Esophagus (tissue), 2 donors: ENCODE measurements around the gene FBXL13. TPM values are rescaled to one million over a fixed set of nuclear protein-coding genes. Genes with fewer than 3 reads are reported as not detected.
"Not testable (repeated sequence)": the region's sequence is repeated elsewhere in the genome, so short reads cannot be mapped to it uniquely, and the experiment has no call there.

ENCODE experiments used
- H3K27ac ChIP-seq, 2 donors: one replicate each; pipeline ENCODE4 v1.5.1; 2013; ENCODE audit warnings: low read depth in 2 of 2, mild to moderate bottlenecking in 2 of 2, inconsistent platforms in 1 of 2, low read length in 1 of 2, moderate library complexity in 1 of 2
- H3K27me3 ChIP-seq, 2 donors: one replicate each; pipeline ENCODE4 v1.6.1; 2013; ENCODE audit warnings: low read length in 2 of 2, control low read depth in 1 of 2, mild to moderate bottlenecking in 1 of 2; ENCODE audit not compliant: insufficient read depth in 2 of 2, control insufficient read depth in 1 of 2
- H3K36me3 ChIP-seq, 2 donors: one replicate each; pipeline ENCODE4 v1.6.1; 2013; ENCODE audit warnings: low read length in 1 of 2; ENCODE audit not compliant: control insufficient read depth in 2 of 2, insufficient read depth in 2 of 2
- H3K4me1 ChIP-seq, 2 donors: one replicate each; pipeline ENCODE4 v1.6.1; 2013; ENCODE audit warnings: low read length in 1 of 2; ENCODE audit not compliant: control insufficient read depth in 2 of 2, insufficient read depth in 2 of 2
- H3K4me3 ChIP-seq, 2 donors: one replicate each; pipeline ENCODE4 v1.5.1; 2013; ENCODE audit warnings: low read length in 2 of 2, mild to moderate bottlenecking in 2 of 2, low read depth in 1 of 2, moderate library complexity in 1 of 2
- H3K9me3 ChIP-seq, 2 donors: one replicate each; pipeline ENCODE4 v1.6.1; 2013; ENCODE audit warnings: mild to moderate bottlenecking in 2 of 2, low read depth in 1 of 2, low read length in 1 of 2, moderate library complexity in 1 of 2; ENCODE audit not compliant: control insufficient read depth in 2 of 2, insufficient read depth in 1 of 2
- WGBS, 2 donors: extraction: QIAGEN DNeasy Blood & Tissue Kit; methylation state at CpG; one replicate each; pipeline ENCODE4 v1.1.7; 2013; 5-methylcytosine and 5-hydroxymethylcytosine counted together
- polyA plus RNA-seq, 2 donors: library from polyadenylated mRNA; stranded (reverse); fragments of 200-250 nt; gene quantifications; one replicate each; pipeline ENCODE4 v1.2.3, GENCODE V29; 2013
- donor health status: healthy with polysubstance abuse.
- donor health status: Bipolar disorder and iron deficiency.

FBXL13 gene
- polyA plus RNA-seq, 2 donors = 0.08 TPM; not detected in 1

- no peaks in the 10 kb centered on the region for H3K36me3 ChIP-seq
- H3K27me3 ChIP-seq = no peaks in the 10 kb centered on the region
- 58 to 68% methylated on average over 2 of the region's 2 CpGs for WGBS, 2 donors
- H3K27ac ChIP-seq = no peak overlapping the region
- H3K4me1 ChIP-seq = no peaks in the 10 kb centered on the region
- no peaks in the 10 kb centered on the region for H3K9me3 ChIP-seq
- H3K4me3 ChIP-seq = no peak overlapping the region
These were observed 108.1 kb downstream of the FBXL13 start for GRCh38 chr7:102966465-102966864.

DNA sequence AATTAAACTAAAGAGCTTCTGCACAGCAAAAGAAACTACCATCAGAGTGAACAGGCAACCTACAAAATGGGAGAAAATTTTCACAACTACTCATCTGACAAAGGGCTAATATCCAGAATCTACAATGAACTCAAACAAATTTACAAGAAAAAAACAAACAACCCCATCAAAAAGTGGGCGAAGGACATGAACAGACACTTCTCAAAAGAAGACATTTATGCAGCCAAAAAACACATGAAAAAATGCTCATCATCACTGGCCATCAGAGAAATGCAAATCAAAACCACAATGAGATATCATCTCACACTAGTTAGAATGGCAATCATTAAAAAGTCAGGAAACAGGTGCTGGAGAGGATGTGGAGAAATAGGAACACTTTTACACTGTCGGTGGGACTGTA is 112.6 kb downstream of the FBXL13 start:
- H3K27ac ChIP-seq, H3K4me3 ChIP-seq, H3K27me3 ChIP-seq, H3K4me1 ChIP-seq, H3K36me3 ChIP-seq, H3K9me3 ChIP-seq: not testable (repeated sequence)
- WGBS, 2 donors = 69 to 83% methylated on average over 1 of the region's 2 CpGs

DNA sequence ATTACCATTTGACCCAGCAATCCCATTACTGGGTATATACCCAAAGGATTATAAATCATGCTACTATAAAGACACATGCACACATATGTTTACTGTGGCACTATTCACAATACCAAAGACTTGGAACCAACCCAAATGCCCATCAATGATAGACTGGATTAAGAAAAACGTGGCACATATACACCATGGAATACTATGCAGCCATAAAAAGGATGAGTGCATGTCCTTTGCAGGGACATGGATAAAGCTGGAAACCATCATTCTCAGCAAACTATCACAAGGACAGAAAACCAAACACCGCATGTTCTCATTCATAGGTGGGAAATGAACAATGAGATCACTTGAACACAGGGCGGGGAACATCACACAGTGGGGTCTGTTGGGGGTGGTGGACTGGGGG is 116.6 kb downstream of the FBXL13 start:
- 84 to 94% methylated on average over 3 of the region's 3 CpGs for WGBS, 2 donors
- not testable (repeated sequence) for H3K4me3 ChIP-seq, H3K9me3 ChIP-seq, H3K36me3 ChIP-seq, H3K27me3 ChIP-seq, H3K4me1 ChIP-seq, H3K27ac ChIP-seq

DNA sequence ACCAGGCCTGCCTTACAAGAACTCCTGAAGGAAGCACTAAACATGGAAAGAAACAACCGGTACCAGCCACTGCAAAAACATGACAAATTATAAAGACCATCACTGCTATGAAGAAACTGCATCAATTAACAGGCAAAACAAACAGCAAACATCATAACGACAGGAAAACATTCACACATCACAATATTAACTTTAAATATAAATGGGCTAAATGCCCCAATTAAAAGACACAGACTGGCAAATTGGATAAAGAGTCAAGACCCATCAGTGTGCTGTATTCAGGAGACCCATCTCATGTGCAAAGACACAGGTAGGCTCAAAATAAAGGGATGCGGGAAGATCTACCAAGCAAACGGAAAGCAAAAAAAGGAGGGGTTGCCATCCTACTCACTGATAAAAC is 120.2 kb downstream of the FBXL13 start:
- WGBS, 2 donors = 88 to 95% methylated on average over 4 of the region's 4 CpGs
- H3K27ac ChIP-seq, H3K9me3 ChIP-seq, H3K4me3 ChIP-seq, H3K27me3 ChIP-seq, H3K36me3 ChIP-seq, H3K4me1 ChIP-seq: not testable (repeated sequence)

DNA sequence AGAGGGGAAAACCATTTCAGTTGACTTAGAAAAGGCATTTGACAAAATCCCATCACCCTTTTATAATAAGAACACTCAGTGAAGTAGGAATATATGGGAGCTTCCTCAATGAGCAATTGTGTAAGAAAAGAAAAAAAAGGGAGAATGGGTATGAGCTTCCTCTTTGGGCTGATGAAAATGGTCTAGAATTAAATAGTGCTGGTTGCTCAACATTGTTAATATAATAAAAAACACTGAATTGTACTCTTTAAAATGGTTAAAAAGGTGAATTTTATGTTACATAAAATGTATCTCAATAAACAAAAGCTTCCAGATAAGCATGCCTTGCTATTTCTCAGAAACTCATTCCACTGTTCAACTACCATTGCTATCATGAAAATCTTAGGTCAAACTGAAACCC is 121.2 kb downstream of the FBXL13 start:
- H3K4me1 ChIP-seq = no peaks in the 10 kb centered on the region

GRCh38 chr7:102951839-102952238 is 122.8 kb downstream of the FBXL13 start:
- WGBS, 2 donors = 88 to 94% methylated on average over 3 of the region's 3 CpGs
- Histone ChIP-seq H3K27me3 (no peaks in the 10 kb centered on the region), H3K36me3 (no peaks in the 10 kb centered on the region), H3K4me3 (no peak overlapping the region), H3K27ac (no peak overlapping the region), H3K4me1 (no peaks in the 10 kb centered on the region), H3K9me3 (no peaks in the 10 kb centered on the region)

More for the DNA sequence above, 121.2 kb downstream of the FBXL13 start:
- Histone ChIP-seq H3K27me3 (no peaks in the 10 kb centered on the region), H3K4me3 (no peak overlapping the region), H3K36me3 (no peaks in the 10 kb centered on the region), H3K27ac (no peak overlapping the region), H3K9me3 (no peaks in the 10 kb centered on the region)

GRCh38 chr7:102944241-102944640 is 130.4 kb downstream of the FBXL13 start:
- Histone ChIP-seq H3K9me3 (no peaks in the 10 kb centered on the region), H3K4me1 (no peaks in the 10 kb centered on the region), H3K36me3 (no peaks in the 10 kb centered on the region), H3K4me3 (no peak overlapping the region), H3K27me3 (no peaks in the 10 kb centered on the region), H3K27ac (no peak overlapping the region)
- 92% methylated on average over 4 of the region's 4 CpGs for WGBS, 2 donors

GRCh38 chr7:102943423-102944169 is 131.0 kb downstream of the FBXL13 start:
- Histone ChIP-seq H3K4me3 (no peak overlapping the region), H3K4me1 (no peaks in the 10 kb centered on the region), H3K27me3 (no peaks in the 10 kb centered on the region), H3K36me3 (no peaks in the 10 kb centered on the region), H3K27ac (no peak overlapping the region), H3K9me3 (no peaks in the 10 kb centered on the region)
- 71 to 80% methylated on average over 5 of the region's 5 CpGs for WGBS, 2 donors

DNA sequence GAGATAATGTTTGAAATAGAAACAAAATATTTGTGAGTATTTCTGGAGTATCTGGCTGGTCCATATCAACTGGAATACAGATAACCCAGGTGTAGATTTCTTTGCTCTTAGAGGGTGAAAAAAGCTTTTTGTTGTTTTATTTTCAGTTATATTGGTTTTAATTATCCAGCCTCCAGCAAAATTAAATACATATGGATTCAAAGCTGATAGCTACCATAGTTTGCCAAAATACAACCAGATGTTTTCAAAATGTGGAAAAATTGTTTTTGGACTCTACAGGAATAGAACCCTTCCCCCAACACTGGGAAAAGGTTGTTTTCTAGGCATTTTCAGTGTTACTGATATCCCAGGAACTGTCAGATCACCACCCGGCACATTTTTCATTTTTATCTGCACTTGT is 131.7 kb downstream of the FBXL13 start:
- 84 to 92% methylated on average over 1 of the region's 1 CpG for WGBS, 2 donors
- no peaks in the 10 kb centered on the region for H3K36me3 ChIP-seq
- no peak overlapping the region for H3K4me3 ChIP-seq
- H3K9me3 ChIP-seq = no peaks in the 10 kb centered on the region
- H3K4me1 ChIP-seq = no peaks in the 10 kb centered on the region
- no peak overlapping the region for H3K27ac ChIP-seq
- H3K27me3 ChIP-seq = no peaks in the 10 kb centered on the region

GRCh38 chr7:102942181-102942866 is 132.3 kb downstream of the FBXL13 start:
- whole genome bisulfite sequencing, 2 donors = 68% methylated on average over 4 of the region's 4 CpGs
- H3K4me1 ChIP-seq = no peaks in the 10 kb centered on the region
- H3K36me3 ChIP-seq = no peaks in the 10 kb centered on the region
- no peak overlapping the region for H3K4me3 ChIP-seq
- no peaks in the 10 kb centered on the region for H3K9me3 ChIP-seq
- H3K27ac ChIP-seq = no peak overlapping the region
- no peaks in the 10 kb centered on the region for H3K27me3 ChIP-seq
